Neural crest cell (in vitro differentiated cells): Measurements from ENCODE around the gene DIP2A. TPM values are rescaled to one million over a fixed set of nuclear protein-coding genes. Genes with fewer than 3 reads are reported as not detected.

Experiments used
- DNase-seq: peaks from one replicate; pipeline ENCODE4 v3.0.0; 2021; ENCODE audit warnings: low read depth, mixed read lengths, low spot score
- H3K27ac Mint-ChIP-seq: one replicate; pipeline ENCODE4 v1.8.0; 2021; ENCODE audit warnings: mild to moderate bottlenecking, mixed read lengths; ENCODE audit not compliant: unreplicated experiment
- H3K27me3 Mint-ChIP-seq: 2 replicates; pipeline ENCODE4 v1.8.0; 2021; ENCODE audit warnings: low read depth, mild to moderate bottlenecking, mixed read lengths
- H3K36me3 Mint-ChIP-seq: 2 replicates; pipeline ENCODE4 v1.8.0; 2021; ENCODE audit warnings: low read depth, mild to moderate bottlenecking, mixed read lengths
- H3K4me1 Mint-ChIP-seq: 2 replicates; pipeline ENCODE4 v1.8.0; 2021; ENCODE audit warnings: mixed read lengths
- H3K4me3 Mint-ChIP-seq: one replicate; pipeline ENCODE4 v1.8.0; 2021; ENCODE audit warnings: mild to moderate bottlenecking, mixed read lengths
- H3K9me3 Mint-ChIP-seq: 2 replicates; pipeline ENCODE4 v1.8.0; 2021; ENCODE audit warnings: mixed read lengths
- long read RNA-seq: library from polyadenylated mRNA; unstranded; transcript quantifications from one replicate; pipeline ENCODE4 v2.0.0, GENCODE V29; 2020
- total RNA-seq: library from RNA; stranded (reverse); gene quantifications from 2 replicates; pipeline ENCODE4 v1.2.1, GENCODE V29; 2021
- TF ChIP-seq, protein P1 (sequence below): fragments of 200-600 bp; sonication (generic); conservative IDR thresholded peaks from 2 replicates; pipeline ENCODE4 v1.5.0; 2021; ENCODE audit warnings: antibody characterized with exemption, mild to moderate bottlenecking

Gene DIP2A, protein sequence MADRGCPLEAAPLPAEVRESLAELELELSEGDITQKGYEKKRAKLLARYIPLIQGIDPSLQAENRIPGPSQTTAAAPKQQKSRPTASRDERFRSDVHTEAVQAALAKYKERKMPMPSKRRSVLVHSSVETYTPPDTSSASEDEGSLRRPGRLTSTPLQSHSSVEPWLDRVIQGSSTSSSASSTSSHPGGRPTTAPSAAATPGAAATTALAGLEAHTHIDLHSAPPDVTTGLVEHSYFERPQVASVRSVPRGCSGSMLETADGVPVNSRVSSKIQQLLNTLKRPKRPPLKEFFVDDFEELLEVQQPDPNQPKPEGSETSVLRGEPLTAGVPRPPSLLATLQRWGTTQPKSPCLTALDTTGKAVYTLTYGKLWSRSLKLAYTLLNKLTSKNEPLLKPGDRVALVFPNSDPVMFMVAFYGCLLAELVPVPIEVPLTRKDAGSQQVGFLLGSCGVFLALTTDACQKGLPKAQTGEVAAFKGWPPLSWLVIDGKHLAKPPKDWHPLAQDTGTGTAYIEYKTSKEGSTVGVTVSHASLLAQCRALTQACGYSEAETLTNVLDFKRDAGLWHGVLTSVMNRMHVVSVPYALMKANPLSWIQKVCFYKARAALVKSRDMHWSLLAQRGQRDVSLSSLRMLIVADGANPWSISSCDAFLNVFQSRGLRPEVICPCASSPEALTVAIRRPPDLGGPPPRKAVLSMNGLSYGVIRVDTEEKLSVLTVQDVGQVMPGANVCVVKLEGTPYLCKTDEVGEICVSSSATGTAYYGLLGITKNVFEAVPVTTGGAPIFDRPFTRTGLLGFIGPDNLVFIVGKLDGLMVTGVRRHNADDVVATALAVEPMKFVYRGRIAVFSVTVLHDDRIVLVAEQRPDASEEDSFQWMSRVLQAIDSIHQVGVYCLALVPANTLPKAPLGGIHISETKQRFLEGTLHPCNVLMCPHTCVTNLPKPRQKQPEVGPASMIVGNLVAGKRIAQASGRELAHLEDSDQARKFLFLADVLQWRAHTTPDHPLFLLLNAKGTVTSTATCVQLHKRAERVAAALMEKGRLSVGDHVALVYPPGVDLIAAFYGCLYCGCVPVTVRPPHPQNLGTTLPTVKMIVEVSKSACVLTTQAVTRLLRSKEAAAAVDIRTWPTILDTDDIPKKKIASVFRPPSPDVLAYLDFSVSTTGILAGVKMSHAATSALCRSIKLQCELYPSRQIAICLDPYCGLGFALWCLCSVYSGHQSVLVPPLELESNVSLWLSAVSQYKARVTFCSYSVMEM (N-terminal part only)
- total RNA-seq = 57.8 and 61.2 TPM in 2 replicates
- long read RNA-seq, partial matches to known transcripts = 6 of 14 reads
- long read RNA-seq, other reads (novel, unspliced or antisense) = 8 of 14 reads

DNA sequence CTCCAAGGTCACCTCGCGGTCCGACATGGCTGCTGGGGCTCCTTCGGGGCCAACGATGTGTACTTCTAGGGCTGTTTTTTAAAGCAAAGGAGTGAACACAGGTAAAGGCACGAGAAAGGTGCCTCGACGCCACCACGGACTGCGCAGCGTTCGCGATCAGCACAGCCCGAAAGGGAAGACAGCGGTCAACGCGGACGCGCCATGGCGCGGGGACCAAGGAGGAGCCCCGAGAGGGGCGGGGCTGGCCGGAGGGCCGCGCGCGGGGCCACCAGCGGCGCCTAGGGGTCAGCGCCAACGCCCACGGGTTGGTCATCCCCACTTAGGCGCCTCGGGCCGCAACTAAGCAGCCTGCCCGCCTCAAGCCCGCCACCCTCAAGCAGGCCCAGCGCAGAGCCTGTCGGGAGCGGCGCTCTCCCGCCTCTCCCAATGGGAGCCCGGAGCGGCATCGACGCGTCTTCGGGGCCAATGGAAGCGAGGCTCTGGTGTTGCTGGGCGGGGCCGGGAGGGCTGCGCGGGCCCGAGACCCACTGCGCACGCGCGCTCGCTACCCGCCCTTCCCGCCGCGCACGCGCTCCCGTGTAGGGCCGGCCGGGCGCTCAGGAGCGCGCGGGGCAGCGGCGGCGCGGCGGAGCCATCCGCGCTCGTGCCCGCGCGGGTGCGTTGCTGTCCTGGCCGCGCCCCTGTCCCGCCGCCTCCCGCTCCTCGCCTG is at the start of gene DIP2A:
Gene DIP2A, plus strand, starts transcription at position 577 of the 709 bp plus-strand sequence. CDS start 241 bp downstream, outside the sequence.
- Mint-ChIP-seq H3K9me3 (no peaks in the 10 kb centered on the region), H3K27me3 (no peaks in the 10 kb centered on the region), H3K27ac (peak within 1 kb of the TSS; percentile 97), H3K4me1 (peaks cover 48% of the 10 kb centered on the region), H3K4me3 (peak within 1 kb of the TSS; percentile 98), H3K36me3 (peaks cover 5% of the 10 kb centered on the region)
- TF ChIP-seq, protein P1, sequence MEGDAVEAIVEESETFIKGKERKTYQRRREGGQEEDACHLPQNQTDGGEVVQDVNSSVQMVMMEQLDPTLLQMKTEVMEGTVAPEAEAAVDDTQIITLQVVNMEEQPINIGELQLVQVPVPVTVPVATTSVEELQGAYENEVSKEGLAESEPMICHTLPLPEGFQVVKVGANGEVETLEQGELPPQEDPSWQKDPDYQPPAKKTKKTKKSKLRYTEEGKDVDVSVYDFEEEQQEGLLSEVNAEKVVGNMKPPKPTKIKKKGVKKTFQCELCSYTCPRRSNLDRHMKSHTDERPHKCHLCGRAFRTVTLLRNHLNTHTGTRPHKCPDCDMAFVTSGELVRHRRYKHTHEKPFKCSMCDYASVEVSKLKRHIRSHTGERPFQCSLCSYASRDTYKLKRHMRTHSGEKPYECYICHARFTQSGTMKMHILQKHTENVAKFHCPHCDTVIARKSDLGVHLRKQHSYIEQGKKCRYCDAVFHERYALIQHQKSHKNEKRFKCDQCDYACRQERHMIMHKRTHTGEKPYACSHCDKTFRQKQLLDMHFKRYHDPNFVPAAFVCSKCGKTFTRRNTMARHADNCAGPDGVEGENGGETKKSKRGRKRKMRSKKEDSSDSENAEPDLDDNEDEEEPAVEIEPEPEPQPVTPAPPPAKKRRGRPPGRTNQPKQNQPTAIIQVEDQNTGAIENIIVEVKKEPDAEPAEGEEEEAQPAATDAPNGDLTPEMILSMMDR = no peak
- peak; percentile 88 for DNase-seq

DNA sequence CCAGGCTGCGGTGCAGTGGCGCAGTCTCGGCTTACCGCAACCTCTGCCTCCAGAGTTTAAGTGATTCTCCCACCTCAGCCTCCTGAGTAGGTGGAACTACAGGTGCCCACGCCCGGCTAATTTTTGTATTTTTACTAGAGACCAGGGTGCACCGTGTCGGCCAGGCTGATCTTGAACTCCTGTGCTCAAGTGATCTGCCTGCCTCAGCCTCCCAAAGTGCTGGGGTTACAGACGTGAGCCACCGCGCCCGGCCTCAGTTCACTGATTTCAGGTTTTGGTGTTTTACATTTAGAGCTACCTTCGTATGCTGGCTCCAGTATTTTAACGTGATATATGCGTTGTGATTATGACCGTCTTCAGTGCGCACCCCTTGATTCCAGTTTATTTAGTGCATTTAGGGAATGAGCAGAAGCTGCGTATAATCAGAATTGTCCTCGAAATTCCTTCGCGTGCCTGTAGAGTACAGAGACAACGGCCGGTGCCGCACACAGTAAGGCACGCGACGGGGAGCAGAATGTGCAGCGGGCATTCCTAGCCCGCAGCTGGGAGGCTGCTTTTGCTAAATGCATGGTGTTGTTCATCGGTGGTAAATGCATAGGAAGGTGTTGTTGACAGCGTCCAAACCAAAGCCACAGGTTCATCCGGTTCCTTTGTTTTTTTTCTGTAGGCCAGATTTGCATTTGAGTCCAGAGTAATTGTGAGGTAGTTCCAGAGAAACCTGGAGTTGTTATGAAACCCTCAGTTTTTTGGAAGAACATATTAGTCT is 48.9 kb upstream of the DIP2A start:
- H3K27ac Mint-ChIP-seq = no peak overlapping the region
- no peaks in the 10 kb centered on the region for H3K9me3 Mint-ChIP-seq
- H3K27me3 Mint-ChIP-seq = no peaks in the 10 kb centered on the region
- H3K4me3 Mint-ChIP-seq = no peak overlapping the region
- no peak for DNase-seq
- H3K36me3 Mint-ChIP-seq = peaks cover 8% of the 10 kb centered on the region
- peaks cover 5% of the 10 kb centered on the region for H3K4me1 Mint-ChIP-seq
- TF ChIP-seq, protein P1 = no peak

DNA sequence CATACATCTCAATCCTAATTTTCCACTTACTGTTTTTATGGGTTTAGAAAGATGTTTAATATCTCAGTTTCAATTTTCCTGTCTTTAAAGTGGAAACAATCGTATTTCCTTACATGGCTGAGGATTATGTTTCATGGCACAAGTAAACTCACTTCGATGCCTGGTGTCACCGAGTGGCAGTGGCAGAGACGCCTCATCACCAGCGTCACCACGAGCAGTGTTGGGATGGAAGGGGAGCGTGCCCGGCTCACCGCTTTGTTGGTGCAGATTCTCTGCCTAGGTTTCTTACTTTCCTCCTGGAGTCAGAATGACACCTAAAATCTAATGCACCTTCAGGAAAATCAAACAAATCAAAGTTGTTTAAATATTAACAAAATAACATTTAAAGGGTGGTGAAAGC is 48.2 kb upstream of the DIP2A start:
- H3K27ac Mint-ChIP-seq = peak overlapping the region; percentile 94
- H3K27me3 Mint-ChIP-seq = no peaks in the 10 kb centered on the region
- no peaks in the 10 kb centered on the region for H3K9me3 Mint-ChIP-seq
- peaks cover 5% of the 10 kb centered on the region for H3K4me1 Mint-ChIP-seq
- no peak for DNase-seq
- H3K36me3 Mint-ChIP-seq = peaks cover 8% of the 10 kb centered on the region
- TF ChIP-seq, protein P1 = no peak
- no peak overlapping the region for H3K4me3 Mint-ChIP-seq

DNA sequence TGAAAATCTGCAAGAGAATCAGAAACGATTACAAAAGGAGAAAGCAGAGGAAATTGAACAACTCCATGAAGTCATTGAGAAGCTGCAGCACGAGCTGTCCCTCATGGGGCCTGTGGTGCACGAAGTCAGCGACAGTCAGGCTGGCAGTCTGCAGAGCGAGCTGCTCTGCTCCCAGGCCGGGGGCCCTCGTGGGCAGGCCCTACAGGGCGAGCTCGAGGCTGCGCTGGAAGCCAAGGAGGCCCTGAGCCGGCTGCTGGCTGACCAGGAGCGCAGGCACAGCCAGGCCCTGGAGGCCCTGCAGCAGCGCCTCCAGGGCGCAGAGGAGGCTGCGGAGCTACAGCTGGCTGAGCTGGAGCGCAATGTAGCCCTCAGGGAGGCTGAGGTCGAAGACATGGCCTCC is 47.5 kb upstream of the DIP2A start:
- H3K27me3 Mint-ChIP-seq = no peaks in the 10 kb centered on the region
- H3K27ac Mint-ChIP-seq = peak overlapping the region; percentile 78
- no peak for DNase-seq
- H3K36me3 Mint-ChIP-seq = peaks cover 8% of the 10 kb centered on the region
- peaks cover 5% of the 10 kb centered on the region for H3K4me1 Mint-ChIP-seq
- no peak overlapping the region for H3K4me3 Mint-ChIP-seq
- TF ChIP-seq, protein P1 = no peak
- no peaks in the 10 kb centered on the region for H3K9me3 Mint-ChIP-seq
